ENCODE measurements around the gene MCOLN2.

The MCOLN2 gene

DNA sequence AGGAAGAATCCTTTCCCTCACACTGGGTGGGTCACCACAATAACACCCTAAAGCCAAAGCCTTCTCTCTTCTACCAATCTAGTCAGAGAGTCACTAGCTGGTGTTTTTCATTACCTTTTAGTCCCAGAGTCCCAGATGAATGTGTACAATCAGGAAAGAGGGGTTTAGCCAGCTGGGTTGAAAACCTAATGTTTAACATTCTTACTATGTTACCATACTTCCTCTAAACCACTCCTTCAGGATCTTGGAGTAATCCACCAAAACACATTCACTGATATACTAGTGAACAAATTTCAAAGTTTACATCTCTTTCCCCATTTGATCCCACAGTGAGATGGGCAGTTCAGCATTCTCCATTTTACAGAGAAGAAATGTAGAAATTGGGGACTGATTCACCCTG lies 113.6 kb downstream of the MCOLN2 start:
- POLR2A ChIA-PET = no interaction called here
- no peak overlapping the region for H3K4me3 ChIP-seq (ENCODE audit: low read depth, low read length)
- CTCF ChIA-PET = interaction anchor here (0.6 kb wide), 1 partner anchor 382 kb away, joined by 3 read pairs; no protein-coding TSS in a partner anchor
- no peaks in the 10 kb centered on the region; the same call in 1 of the 2 replicates for H3K9me3 ChIP-seq (ENCODE audit: control insufficient read depth, insufficient read depth, low read depth, low read length)
- TF ChIP-seq ZNF529 (tag by site-specific recombination; IDR thresholded peaks at IDR 0.05; ENCODE audit: insufficient replicate concordance) = no peak
- no peak for TF ChIP-seq ZNF548 (tag by site-specific recombination; IDR thresholded peaks at IDR 0.05)
- TF ChIP-seq, protein P1, sequence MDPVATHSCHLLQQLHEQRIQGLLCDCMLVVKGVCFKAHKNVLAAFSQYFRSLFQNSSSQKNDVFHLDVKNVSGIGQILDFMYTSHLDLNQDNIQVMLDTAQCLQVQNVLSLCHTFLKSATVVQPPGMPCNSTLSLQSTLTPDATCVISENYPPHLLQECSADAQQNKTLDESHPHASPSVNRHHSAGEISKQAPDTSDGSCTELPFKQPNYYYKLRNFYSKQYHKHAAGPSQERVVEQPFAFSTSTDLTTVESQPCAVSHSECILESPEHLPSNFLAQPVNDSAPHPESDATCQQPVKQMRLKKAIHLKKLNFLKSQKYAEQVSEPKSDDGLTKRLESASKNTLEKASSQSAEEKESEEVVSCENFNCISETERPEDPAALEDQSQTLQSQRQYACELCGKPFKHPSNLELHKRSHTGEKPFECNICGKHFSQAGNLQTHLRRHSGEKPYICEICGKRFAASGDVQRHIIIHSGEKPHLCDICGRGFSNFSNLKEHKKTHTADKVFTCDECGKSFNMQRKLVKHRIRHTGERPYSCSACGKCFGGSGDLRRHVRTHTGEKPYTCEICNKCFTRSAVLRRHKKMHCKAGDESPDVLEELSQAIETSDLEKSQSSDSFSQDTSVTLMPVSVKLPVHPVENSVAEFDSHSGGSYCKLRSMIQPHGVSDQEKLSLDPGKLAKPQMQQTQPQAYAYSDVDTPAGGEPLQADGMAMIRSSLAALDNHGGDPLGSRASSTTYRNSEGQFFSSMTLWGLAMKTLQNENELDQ (tag by site-specific recombination; IDR thresholded peaks at IDR 0.05; ENCODE audit: low read depth) = no peak
- TF ChIP-seq ZNF629 (tag by site-specific recombination; IDR thresholded peaks at IDR 0.05) = no peak
- H3K36me3 ChIP-seq (ENCODE audit: control insufficient read depth in 2 of 2, insufficient read depth in 1 of 2, low read length in 2 of 2) = no peaks in the 10 kb centered on the region
- no peaks in the 10 kb centered on the region for H3K4me1 ChIP-seq (ENCODE audit: control insufficient read depth, insufficient read depth, low read length)
- no peak overlapping the region for H3K27ac ChIP-seq (ENCODE audit: extremely low read depth, low read depth, low read length)

DNA sequence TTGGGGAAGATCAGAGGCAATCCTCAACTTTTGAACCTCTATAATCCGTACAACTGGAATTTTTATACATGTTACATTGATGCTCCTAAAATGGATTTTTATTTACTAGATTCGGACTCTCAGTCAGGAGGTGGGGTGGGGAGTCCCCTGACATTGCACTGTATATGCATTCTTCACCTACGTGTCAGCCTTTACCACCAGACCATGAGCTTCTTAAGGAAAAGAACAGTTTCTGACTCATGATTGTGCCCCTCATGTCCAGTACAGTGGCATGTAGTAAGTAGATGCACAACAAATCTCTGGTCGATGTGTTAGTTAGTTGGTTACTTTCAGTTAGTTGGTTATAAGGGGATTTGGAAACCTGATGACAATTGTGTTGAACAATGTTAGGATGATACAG lies 119.3 kb downstream of the MCOLN2 start:
- no peaks in the 10 kb centered on the region for H3K36me3 ChIP-seq (ENCODE audit: control insufficient read depth in 2 of 2, insufficient read depth in 1 of 2, low read length in 2 of 2)
- no peak overlapping the region for H3K4me3 ChIP-seq (ENCODE audit: low read depth, low read length)
- no peak for TF ChIP-seq GLIS2 (tag by site-specific recombination; IDR thresholded peaks at IDR 0.05)
- peak; percentile 44; the same call in 1 of the 2 replicates for TF ChIP-seq ZNF664 (tag by site-specific recombination; IDR thresholded peaks at IDR 0.05)
- ChIA-PET POLR2A (no interaction called here), CTCF (interaction anchor here (0.6 kb wide), 1 partner anchor 436 kb away, joined by 4 read pairs; no protein-coding TSS in a partner anchor)
- H3K4me1 ChIP-seq (ENCODE audit: control insufficient read depth, insufficient read depth, low read length) = no peaks in the 10 kb centered on the region
- no peak overlapping the region for H3K27ac ChIP-seq (ENCODE audit: extremely low read depth, low read depth, low read length)
- H3K9me3 ChIP-seq (ENCODE audit: control insufficient read depth, insufficient read depth, low read depth, low read length) = no peaks in the 10 kb centered on the region; the same call in 1 of the 2 replicates

DNA sequence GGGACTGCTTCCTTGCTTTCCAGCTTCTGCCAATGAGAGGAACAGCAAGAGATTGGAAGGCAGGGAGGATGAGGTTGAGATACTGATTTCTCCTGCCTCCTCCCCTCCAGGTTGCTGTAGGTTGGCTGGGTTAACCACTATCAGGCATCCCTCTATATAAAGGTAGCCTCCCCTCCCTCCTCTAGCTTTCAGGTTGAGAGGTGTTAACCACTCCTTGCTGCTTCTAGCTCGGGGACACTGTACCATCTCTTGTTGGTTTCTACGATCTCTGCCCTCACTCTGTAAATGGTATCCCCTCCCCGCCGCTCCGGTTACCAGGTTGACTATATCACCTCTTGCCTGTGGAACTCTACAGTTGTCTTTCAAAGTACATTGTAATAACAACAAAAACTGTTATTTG lies 120.6 kb downstream of the MCOLN2 start:
- ChIA-PET POLR2A (interaction anchor here (0.6 kb wide), 1 partner anchor 13 kb away, joined by 5 read pairs; no protein-coding TSS in a partner anchor), CTCF (no interaction called here)
- no peak overlapping the region for H3K27ac ChIP-seq (ENCODE audit: extremely low read depth, low read depth, low read length)
- TF ChIP-seq, protein P2, sequence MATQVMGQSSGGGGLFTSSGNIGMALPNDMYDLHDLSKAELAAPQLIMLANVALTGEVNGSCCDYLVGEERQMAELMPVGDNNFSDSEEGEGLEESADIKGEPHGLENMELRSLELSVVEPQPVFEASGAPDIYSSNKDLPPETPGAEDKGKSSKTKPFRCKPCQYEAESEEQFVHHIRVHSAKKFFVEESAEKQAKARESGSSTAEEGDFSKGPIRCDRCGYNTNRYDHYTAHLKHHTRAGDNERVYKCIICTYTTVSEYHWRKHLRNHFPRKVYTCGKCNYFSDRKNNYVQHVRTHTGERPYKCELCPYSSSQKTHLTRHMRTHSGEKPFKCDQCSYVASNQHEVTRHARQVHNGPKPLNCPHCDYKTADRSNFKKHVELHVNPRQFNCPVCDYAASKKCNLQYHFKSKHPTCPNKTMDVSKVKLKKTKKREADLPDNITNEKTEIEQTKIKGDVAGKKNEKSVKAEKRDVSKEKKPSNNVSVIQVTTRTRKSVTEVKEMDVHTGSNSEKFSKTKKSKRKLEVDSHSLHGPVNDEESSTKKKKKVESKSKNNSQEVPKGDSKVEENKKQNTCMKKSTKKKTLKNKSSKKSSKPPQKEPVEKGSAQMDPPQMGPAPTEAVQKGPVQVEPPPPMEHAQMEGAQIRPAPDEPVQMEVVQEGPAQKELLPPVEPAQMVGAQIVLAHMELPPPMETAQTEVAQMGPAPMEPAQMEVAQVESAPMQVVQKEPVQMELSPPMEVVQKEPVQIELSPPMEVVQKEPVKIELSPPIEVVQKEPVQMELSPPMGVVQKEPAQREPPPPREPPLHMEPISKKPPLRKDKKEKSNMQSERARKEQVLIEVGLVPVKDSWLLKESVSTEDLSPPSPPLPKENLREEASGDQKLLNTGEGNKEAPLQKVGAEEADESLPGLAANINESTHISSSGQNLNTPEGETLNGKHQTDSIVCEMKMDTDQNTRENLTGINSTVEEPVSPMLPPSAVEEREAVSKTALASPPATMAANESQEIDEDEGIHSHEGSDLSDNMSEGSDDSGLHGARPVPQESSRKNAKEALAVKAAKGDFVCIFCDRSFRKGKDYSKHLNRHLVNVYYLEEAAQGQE (tag by site-specific recombination; IDR thresholded peaks at IDR 0.05) = no peak
- TF ChIP-seq TRIM28 (IDR thresholded peaks at IDR 0.05; ENCODE audit: borderline replicate concordance, low read length) (no peak), ZNF521 (tag by site-specific recombination; IDR thresholded peaks at IDR 0.05) (no peak), ZNF843 (tag by site-specific recombination; IDR thresholded peaks at IDR 0.05) (no peak)
- TF ChIP-seq, protein P3, sequence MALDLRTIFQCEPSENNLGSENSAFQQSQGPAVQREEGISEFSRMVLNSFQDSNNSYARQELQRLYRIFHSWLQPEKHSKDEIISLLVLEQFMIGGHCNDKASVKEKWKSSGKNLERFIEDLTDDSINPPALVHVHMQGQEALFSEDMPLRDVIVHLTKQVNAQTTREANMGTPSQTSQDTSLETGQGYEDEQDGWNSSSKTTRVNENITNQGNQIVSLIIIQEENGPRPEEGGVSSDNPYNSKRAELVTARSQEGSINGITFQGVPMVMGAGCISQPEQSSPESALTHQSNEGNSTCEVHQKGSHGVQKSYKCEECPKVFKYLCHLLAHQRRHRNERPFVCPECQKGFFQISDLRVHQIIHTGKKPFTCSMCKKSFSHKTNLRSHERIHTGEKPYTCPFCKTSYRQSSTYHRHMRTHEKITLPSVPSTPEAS (tag by site-specific recombination; IDR thresholded peaks at IDR 0.05) = no peak
- TF ChIP-seq, protein P4, sequence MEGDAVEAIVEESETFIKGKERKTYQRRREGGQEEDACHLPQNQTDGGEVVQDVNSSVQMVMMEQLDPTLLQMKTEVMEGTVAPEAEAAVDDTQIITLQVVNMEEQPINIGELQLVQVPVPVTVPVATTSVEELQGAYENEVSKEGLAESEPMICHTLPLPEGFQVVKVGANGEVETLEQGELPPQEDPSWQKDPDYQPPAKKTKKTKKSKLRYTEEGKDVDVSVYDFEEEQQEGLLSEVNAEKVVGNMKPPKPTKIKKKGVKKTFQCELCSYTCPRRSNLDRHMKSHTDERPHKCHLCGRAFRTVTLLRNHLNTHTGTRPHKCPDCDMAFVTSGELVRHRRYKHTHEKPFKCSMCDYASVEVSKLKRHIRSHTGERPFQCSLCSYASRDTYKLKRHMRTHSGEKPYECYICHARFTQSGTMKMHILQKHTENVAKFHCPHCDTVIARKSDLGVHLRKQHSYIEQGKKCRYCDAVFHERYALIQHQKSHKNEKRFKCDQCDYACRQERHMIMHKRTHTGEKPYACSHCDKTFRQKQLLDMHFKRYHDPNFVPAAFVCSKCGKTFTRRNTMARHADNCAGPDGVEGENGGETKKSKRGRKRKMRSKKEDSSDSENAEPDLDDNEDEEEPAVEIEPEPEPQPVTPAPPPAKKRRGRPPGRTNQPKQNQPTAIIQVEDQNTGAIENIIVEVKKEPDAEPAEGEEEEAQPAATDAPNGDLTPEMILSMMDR (tag by site-specific recombination; IDR thresholded peaks at IDR 0.05) = no peak
- TF ChIP-seq, protein P5, sequence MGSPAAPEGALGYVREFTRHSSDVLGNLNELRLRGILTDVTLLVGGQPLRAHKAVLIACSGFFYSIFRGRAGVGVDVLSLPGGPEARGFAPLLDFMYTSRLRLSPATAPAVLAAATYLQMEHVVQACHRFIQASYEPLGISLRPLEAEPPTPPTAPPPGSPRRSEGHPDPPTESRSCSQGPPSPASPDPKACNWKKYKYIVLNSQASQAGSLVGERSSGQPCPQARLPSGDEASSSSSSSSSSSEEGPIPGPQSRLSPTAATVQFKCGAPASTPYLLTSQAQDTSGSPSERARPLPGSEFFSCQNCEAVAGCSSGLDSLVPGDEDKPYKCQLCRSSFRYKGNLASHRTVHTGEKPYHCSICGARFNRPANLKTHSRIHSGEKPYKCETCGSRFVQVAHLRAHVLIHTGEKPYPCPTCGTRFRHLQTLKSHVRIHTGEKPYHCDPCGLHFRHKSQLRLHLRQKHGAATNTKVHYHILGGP (tag by site-specific recombination; IDR thresholded peaks at IDR 0.05) = no peak
- no peaks in the 10 kb centered on the region for H3K4me1 ChIP-seq (ENCODE audit: control insufficient read depth, insufficient read depth, low read length)
- H3K9me3 ChIP-seq (ENCODE audit: control insufficient read depth, insufficient read depth, low read depth, low read length) = no peaks in the 10 kb centered on the region
- no peaks in the 10 kb centered on the region for H3K36me3 ChIP-seq (ENCODE audit: control insufficient read depth in 2 of 2, insufficient read depth in 1 of 2, low read length in 2 of 2)
- no peak overlapping the region for H3K4me3 ChIP-seq (ENCODE audit: low read depth, low read length)

Data from HEK293 (cell line).